Measurements from ENCODE around the gene BBS10.

GRCh38 chr12:76318773-76319594 lies 29.2 kb downstream of the BBS10 start:
- TF ChIP-seq EZH2phosphoT487 (IDR thresholded peaks at IDR 0.05; ENCODE audit: low read depth) (no peak), CTCF (IDR thresholded peaks at IDR 0.05; ENCODE audit: low read depth, low read length) (no peak)

Data from OCI-LY3 (cell line).